SU-DHL-6 (cell line): ENCODE data around the gene CHPF2.

ENCODE experiments used
- H2AFZ ChIP-seq: fragments of 200-600 bp; sonication (generic); 2 replicates; pipeline ENCODE4 v1.6.1; 2014; ENCODE audit warnings: low read depth, mild to moderate bottlenecking, moderate library complexity, mixed read lengths, antibody characterized with exemption, low read length; ENCODE audit not compliant: severe bottlenecking
- H3F3A ChIP-seq: fragments of 200-600 bp; shearing (Covaris generic); 2 replicates; pipeline ENCODE4 v1.6.0; 2016; ENCODE audit warnings: antibody characterized with exemption, mild to moderate bottlenecking; ENCODE audit not compliant: insufficient read depth
- H3K27ac ChIP-seq: fragments of 200-600 bp; sonication (generic); 2 replicates; pipeline ENCODE4 v1.5.1; 2016; ENCODE audit warnings: low read depth, mild to moderate bottlenecking, low read length, moderate library complexity, mixed read lengths
- H3K27me3 ChIP-seq: fragments of 200-600 bp; sonication (generic), shearing (Covaris generic); 2 replicates; pipeline ENCODE4 v1.6.0; 2014; ENCODE audit warnings: mild to moderate bottlenecking, low read length
- H3K36me3 ChIP-seq: fragments of 200-600 bp; sonication (generic); 2 replicates; pipeline ENCODE4 v1.6.1; 2014; ENCODE audit warnings: mild to moderate bottlenecking, low read length, mixed read lengths
- H3K4me2 ChIP-seq: fragments of 300-600, 200-600 bp; shearing (Covaris generic), sonication (generic); 2 replicates; pipeline ENCODE4 v1.6.0; 2014; ENCODE audit warnings: low read length, low read depth, mild to moderate bottlenecking; ENCODE audit not compliant: poor library complexity, severe bottlenecking
- H3K4me3 ChIP-seq: fragments of 200-600 bp; sonication (generic); 2 replicates; pipeline ENCODE4 v1.5.1; 2014; ENCODE audit warnings: antibody characterized with exemption, low read length, mild to moderate bottlenecking, mixed read lengths; ENCODE audit not compliant: insufficient read depth, poor library complexity, severe bottlenecking
- H3K79me2 ChIP-seq: fragments of 200-600 bp; sonication (generic); 2 replicates; pipeline ENCODE4 v1.6.1; 2014; ENCODE audit warnings: mild to moderate bottlenecking, low read length, moderate library complexity; ENCODE audit not compliant: insufficient read depth
- H3K9ac ChIP-seq: fragments of 200-600 bp; sonication (generic); 2 replicates; pipeline ENCODE4 v1.7.0; 2014; ENCODE audit warnings: mild to moderate bottlenecking, low read length
- H3K9me2 ChIP-seq: fragments of 200-600 bp; sonication (generic); replicated peaks from 2 replicates; pipeline ENCODE4 v1.6.1; 2014; ENCODE audit warnings: low read length; ENCODE audit not compliant: insufficient read depth
- H3K9me3 ChIP-seq: fragments of 200-600 bp; sonication (generic); 2 replicates; pipeline ENCODE4 v1.6.1; 2014; ENCODE audit warnings: low read length, mixed read lengths; ENCODE audit not compliant: insufficient read depth
- H4K20me1 ChIP-seq: fragments of 200-600 bp; sonication (generic); 2 replicates; pipeline ENCODE4 v1.6.1; 2014; ENCODE audit warnings: low read depth, mild to moderate bottlenecking, antibody characterized with exemption, low read length, moderate library complexity, mixed read lengths
- CTCF ChIP-seq: fragments of 200-600 bp; sonication (generic); IDR thresholded peaks from one replicate; pipeline ENCODE4 v1.5.1; 2017; ENCODE audit warnings: antibody characterized with exemption, mild to moderate bottlenecking, low read length, moderate library complexity; ENCODE audit not compliant: insufficient read depth, poor library complexity, severe bottlenecking
- EZH2phosphoT487 ChIP-seq: fragments of 200-600 bp; sonication (generic), shearing (Covaris generic); conservative IDR thresholded peaks from 2 replicates; pipeline ENCODE4 v1.6.1; 2018; ENCODE audit warnings: mild to moderate bottlenecking, antibody characterized with exemption, low read length, moderate library complexity, mixed read lengths

CHPF2 gene

DNA sequence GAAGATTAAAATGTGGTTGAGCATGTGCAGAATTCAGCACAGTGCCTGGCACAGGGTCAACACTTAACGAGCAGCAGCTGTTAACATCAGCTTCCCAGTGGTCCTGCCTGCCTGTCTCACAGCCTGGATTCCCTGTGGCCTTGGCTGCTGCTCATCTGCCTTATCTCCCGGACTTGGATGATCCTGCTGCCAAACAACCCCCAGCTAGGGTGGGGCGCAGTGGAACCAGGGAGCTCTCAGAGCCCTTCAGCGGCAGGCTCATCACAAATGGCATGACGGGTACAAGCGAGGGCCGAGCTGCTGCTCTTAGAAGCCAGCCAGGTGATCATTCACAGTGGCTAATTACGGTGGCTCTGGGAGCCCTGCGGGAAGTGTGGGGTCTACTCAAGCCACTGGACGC, 29.2 kb downstream of the CHPF2 start:
- H3K9ac ChIP-seq, result no peak overlapping the region
- H3K4me3 ChIP-seq, result no peak overlapping the region
- TF ChIP-seq CTCF (no peak), EZH2phosphoT487 (no peak)
- H3K36me3 ChIP-seq, result no peaks in the 10 kb centered on the region
- H4K20me1 ChIP-seq, result no peaks in the 10 kb centered on the region
- no peaks in the 10 kb centered on the region for H3K9me2 ChIP-seq
- no peak overlapping the region for H2AFZ ChIP-seq
- H3K27ac ChIP-seq, result no peak overlapping the region
- no peak overlapping the region for H3K4me2 ChIP-seq
- H3K79me2 ChIP-seq, result no peaks in the 10 kb centered on the region
- H3F3A ChIP-seq, result no peaks in the 10 kb centered on the region
- no peaks in the 10 kb centered on the region for H3K9me3 ChIP-seq
- H3K27me3 ChIP-seq, result no peaks in the 10 kb centered on the region; the same call in 1 of the 2 replicates

DNA sequence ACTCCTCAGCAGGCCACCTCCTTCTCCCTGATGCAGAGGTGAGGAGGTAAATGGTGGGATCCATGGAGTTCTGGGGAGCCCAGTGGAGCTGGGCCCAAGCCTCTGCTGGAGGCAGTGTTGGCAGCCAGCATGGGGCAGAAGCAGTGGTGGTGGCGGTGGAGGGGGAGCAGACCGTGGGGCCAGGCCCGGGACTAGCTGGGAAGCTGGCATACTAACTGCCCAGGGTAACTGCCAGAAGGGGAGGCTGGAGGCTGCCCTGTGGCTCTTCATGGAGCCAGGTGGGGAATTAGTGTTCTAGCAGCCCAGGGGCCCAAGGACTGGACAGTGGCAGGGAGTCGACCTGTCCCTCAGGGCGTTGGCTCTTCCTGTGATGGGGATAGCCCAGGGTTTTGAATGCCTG, 32.3 kb downstream of the CHPF2 start:
- Histone ChIP-seq H3F3A (no peaks in the 10 kb centered on the region), H3K9me2 (no peaks in the 10 kb centered on the region), H3K27me3 (no peaks in the 10 kb centered on the region), H3K79me2 (no peaks in the 10 kb centered on the region), H3K27ac (no peak overlapping the region), H3K4me3 (no peak overlapping the region), H4K20me1 (no peaks in the 10 kb centered on the region), H3K4me2 (no peak overlapping the region), H3K36me3 (no peaks in the 10 kb centered on the region), H3K9me3 (no peaks in the 10 kb centered on the region), H3K9ac (no peak overlapping the region), H2AFZ (no peak overlapping the region)
- TF ChIP-seq EZH2phosphoT487, result no peak
- no peak for TF ChIP-seq CTCF

DNA sequence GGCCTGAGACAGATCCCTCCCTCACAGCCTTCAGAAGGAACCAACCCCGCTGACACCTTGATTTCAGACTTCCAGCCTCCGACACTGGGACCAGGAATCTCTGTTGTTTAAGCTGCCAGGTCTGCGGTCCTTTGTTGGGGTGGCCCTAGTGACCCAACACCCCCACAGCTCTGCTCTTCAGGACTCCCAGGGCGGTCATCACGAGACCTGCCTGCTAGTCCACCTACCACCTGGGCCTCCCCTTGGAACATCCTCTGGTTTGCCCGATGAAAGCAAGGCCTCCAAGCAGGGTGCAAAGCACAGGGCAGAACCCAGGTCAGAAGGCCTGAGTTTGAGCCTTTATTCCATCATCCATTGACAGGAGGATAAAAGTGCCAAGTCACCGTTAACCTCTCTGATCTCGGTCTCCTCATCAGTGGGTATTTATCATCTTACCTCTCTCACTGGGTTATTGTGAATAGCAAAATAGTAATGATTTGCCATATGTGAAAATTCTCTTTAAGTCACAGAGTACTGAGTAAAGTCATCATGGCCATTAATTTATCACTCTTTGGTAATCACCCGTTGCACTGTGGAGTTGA, 33.2 kb downstream of the CHPF2 start:
- TF ChIP-seq CTCF (no peak), EZH2phosphoT487 (no peak)
- H3K27me3 ChIP-seq, result no peaks in the 10 kb centered on the region

More for the DNA sequence above, 33.2 kb downstream of the CHPF2 start:
- no peak overlapping the region for H3K27ac ChIP-seq
- H3K9me2 ChIP-seq, result no peaks in the 10 kb centered on the region
- H2AFZ ChIP-seq, result no peak overlapping the region
- H3K9ac ChIP-seq, result no peak overlapping the region
- H3K4me2 ChIP-seq, result no peak overlapping the region
- H3K79me2 ChIP-seq, result no peaks in the 10 kb centered on the region
- H3K9me3 ChIP-seq, result no peaks in the 10 kb centered on the region
- H3K4me3 ChIP-seq, result no peak overlapping the region
- no peaks in the 10 kb centered on the region for H3K36me3 ChIP-seq
- H3F3A ChIP-seq, result no peaks in the 10 kb centered on the region
- H4K20me1 ChIP-seq, result no peaks in the 10 kb centered on the region
